Ishikawa (cell line): ENCODE measurements around the gene SWT1.

Source experiments
- CEBPB ChIP-seq: IDR thresholded peaks from 2 replicates; pipeline ENCODE4 v1.6.1; 2012
- CREB1 ChIP-seq: IDR thresholded peaks from 2 replicates; pipeline ENCODE4 v1.6.1; 2012; ENCODE audit warnings: low read depth
- EGR1 ChIP-seq: IDR thresholded peaks from 2 replicates; pipeline ENCODE4 v1.6.1; 2012
- EP300 ChIP-seq: IDR thresholded peaks from 2 replicates; pipeline ENCODE4 v1.6.1; 2012; ENCODE audit warnings: borderline replicate concordance
- FOXM1 ChIP-seq: IDR thresholded peaks from 2 replicates; pipeline ENCODE4 v1.6.1; 2012; ENCODE audit warnings: low read depth, borderline replicate concordance
- NFIC ChIP-seq: IDR thresholded peaks from 2 replicates; pipeline ENCODE4 v1.6.1; 2012
- RAD21 ChIP-seq: IDR thresholded peaks from 2 replicates; pipeline ENCODE4 v1.6.1; 2012; ENCODE audit warnings: low read depth
- TAF1 ChIP-seq: IDR thresholded peaks from 2 replicates; pipeline ENCODE4 v1.6.1; 2012; ENCODE audit warnings: low read depth, mild to moderate bottlenecking
- TCF12 ChIP-seq: IDR thresholded peaks from 2 replicates; pipeline ENCODE4 v1.6.1; 2012; ENCODE audit warnings: low read depth
- TEAD4 ChIP-seq: IDR thresholded peaks from 2 replicates; pipeline ENCODE4 v1.6.1; 2012
- YY1 ChIP-seq: IDR thresholded peaks from 2 replicates; pipeline ENCODE4 v1.6.1; 2012; ENCODE audit warnings: low read depth
- ZBTB7A ChIP-seq: IDR thresholded peaks from 2 replicates; pipeline ENCODE4 v1.6.1; 2012; ENCODE audit warnings: low read depth
- TF ChIP-seq, protein P1 (sequence below): IDR thresholded peaks from 2 replicates; pipeline ENCODE4 v1.6.1; 2012
- TF ChIP-seq, protein P2 (sequence below): IDR thresholded peaks from 2 replicates; pipeline ENCODE4 v1.6.1; 2012
- TF ChIP-seq, protein P3 (sequence below): IDR thresholded peaks from 2 replicates; pipeline ENCODE4 v1.6.1; 2012; ENCODE audit warnings: low read depth, mild to moderate bottlenecking

The SWT1 gene, protein sequence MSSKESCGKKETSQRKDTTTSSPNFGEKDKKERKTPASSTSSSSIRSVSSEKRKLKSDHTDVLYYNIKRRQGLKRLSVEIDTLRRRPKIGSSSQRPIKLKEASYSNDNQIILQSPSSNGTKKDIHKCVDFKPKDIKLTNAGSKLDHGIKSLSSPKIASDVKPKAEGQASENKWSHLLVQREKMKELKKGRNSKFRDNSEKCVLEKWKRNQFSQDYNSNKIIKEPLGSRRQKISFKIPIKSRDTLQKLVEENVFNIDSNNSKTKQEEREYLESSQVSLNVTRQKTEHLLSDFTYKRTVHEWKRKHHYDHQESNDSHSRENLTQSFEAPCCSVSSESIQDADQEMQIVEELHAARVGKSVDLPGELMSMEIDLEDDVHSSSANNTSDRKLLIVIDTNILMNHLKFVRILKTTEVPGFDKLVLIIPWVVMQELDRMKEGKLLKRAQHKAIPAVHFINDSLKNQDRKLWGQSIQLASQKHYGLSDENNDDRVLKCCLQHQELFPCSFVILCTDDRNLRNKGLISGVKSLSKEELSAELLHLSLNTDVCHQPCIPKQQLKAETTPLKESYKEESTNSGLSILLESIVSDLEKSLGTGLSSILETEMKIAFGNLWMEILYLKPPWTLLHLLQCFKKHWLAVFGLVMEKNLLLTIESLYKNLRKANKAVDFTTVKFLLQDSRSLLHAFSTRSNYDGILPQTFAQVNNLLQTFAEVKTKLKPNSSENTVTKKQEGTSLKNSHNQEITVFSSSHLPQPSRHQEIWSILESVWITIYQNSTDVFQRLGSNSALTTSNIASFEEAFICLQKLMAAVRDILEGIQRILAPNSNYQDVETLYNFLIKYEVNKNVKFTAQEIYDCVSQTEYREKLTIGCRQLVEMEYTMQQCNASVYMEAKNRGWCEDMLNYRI

DNA sequence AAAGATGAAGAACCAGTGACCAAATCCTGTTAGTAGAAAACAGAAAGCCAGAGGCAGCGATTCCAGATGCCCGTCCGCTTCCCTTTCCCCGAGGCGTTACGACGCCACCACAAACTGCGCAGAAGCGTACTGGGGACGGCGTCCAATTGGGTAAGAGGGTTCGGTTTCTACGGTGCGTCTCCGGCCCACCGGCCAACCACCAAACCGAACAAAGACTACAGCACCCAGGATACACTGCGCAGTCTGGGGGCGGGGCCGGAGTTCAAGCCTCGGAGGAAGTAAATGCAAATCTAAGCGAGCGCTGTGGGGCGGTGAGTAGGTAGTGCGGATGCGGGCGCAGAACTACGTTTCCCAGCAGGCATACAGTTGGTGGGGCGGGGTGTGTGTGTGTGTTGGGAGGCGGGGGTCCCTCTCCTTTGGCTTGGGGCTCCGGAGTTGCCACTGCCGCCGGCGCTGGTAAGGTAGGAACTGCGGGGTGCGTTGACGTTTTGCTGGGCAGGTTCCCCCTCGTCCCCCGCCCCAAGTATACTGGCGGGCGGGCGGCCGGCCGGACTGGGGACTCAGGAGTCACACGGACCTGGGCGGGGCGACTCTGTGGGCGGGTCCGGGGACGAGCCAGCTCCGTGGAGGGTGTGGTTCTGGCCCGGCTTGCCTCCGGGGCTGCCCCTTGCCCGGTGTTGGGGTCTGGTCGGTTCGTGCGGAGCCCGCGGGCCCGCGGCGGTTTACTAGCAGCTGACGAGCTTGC, at the start of gene SWT1, which contains the start of gene TRMT1L:
TSS of gene SWT1 (plus strand) at position 314 of the 745 bp plus-strand sequence. CDS start 3,675 bp downstream, outside the sequence.
TSS of gene TRMT1L (minus strand) at position 100 of the 745 bp plus-strand sequence. CDS start 241 bp downstream, outside the sequence.
- TF ChIP-seq, protein P1, sequence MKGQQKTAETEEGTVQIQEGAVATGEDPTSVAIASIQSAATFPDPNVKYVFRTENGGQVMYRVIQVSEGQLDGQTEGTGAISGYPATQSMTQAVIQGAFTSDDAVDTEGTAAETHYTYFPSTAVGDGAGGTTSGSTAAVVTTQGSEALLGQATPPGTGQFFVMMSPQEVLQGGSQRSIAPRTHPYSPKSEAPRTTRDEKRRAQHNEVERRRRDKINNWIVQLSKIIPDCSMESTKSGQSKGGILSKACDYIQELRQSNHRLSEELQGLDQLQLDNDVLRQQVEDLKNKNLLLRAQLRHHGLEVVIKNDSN: peak; percentile 25; the same call in 1 of the 2 replicates
- TF ChIP-seq EGR1 (no peak), YY1 (peak; percentile 2), ZBTB7A (peak; percentile 80)
- TF ChIP-seq, protein P2, sequence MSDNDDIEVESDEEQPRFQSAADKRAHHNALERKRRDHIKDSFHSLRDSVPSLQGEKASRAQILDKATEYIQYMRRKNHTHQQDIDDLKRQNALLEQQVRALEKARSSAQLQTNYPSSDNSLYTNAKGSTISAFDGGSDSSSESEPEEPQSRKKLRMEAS: 0 out of 2 replicates have a peak, but pooled peaks have one; percentile 21

DNA sequence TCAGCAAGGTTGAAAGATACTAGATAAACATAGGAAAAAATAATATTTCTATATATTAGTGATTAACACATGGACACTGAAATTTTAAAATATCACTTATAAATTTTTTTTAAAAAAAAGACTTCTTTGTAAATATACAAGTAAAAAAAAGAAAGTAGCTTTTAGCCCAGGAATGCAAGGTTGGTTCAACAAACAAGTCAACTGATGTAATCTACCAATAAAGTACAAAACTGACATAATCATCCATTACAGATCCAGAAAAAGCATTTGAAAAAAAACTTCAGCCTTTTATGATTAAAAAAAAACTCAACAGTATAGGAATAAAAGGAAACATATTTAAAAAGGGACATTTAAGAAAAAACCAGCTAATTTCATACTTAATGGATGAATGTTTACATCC, 48.6 kb upstream of the SWT1 start:
- TF ChIP-seq, protein P3, sequence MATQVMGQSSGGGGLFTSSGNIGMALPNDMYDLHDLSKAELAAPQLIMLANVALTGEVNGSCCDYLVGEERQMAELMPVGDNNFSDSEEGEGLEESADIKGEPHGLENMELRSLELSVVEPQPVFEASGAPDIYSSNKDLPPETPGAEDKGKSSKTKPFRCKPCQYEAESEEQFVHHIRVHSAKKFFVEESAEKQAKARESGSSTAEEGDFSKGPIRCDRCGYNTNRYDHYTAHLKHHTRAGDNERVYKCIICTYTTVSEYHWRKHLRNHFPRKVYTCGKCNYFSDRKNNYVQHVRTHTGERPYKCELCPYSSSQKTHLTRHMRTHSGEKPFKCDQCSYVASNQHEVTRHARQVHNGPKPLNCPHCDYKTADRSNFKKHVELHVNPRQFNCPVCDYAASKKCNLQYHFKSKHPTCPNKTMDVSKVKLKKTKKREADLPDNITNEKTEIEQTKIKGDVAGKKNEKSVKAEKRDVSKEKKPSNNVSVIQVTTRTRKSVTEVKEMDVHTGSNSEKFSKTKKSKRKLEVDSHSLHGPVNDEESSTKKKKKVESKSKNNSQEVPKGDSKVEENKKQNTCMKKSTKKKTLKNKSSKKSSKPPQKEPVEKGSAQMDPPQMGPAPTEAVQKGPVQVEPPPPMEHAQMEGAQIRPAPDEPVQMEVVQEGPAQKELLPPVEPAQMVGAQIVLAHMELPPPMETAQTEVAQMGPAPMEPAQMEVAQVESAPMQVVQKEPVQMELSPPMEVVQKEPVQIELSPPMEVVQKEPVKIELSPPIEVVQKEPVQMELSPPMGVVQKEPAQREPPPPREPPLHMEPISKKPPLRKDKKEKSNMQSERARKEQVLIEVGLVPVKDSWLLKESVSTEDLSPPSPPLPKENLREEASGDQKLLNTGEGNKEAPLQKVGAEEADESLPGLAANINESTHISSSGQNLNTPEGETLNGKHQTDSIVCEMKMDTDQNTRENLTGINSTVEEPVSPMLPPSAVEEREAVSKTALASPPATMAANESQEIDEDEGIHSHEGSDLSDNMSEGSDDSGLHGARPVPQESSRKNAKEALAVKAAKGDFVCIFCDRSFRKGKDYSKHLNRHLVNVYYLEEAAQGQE: no peak
- TF ChIP-seq, protein P1: no peak
- TF ChIP-seq ZBTB7A: no peak
- no peak for TF ChIP-seq TEAD4
- no peak for TF ChIP-seq FOXM1
- TF ChIP-seq CREB1: no peak
- TF ChIP-seq EP300: no peak
- TF ChIP-seq TAF1: no peak
- TF ChIP-seq, protein P2: no peak
- no peak for TF ChIP-seq YY1
- no peak for TF ChIP-seq CEBPB
- no peak for TF ChIP-seq TCF12
- TF ChIP-seq EGR1: no peak

DNA sequence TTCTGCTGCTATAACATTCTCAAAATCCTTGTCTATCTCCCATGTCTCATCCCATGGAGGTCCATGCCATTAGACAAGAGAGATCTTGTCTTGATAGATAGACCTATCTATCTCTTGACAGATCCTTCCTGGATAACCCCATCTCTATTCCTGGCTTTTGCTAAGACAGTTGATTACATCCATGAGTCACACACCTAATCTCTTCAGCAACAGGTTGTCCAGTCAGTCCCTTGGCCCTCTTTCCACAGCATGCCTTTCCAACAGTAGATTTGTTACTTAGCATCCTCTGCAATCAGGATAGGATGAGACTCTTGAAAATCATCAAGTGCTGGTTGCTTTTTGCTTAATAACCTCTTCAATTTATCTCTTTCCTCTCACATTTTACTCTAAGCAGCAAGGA, 46.8 kb upstream of the SWT1 start:
- TF ChIP-seq TAF1: no peak
- no peak for TF ChIP-seq EP300
- no peak for TF ChIP-seq FOXM1

DNA sequence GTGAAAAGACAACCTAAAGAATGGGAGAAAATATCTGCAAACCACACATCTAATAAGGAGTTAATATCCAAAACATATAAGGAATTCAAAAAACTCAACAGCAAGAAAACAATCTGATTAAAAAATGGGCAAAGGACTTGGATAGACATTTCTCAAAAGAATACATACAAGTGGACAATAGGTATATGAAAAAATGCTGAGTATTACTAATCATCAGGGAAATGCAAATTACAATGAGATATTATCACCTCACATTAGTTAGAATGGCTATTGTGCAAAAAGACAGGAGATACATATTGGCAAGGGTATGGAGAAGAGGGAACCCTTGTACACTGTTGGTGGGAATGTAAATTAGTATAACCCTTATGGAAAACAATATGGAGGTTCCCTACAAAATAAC, 45.1 kb upstream of the SWT1 start:
- TF ChIP-seq, protein P1: no peak
- no peak for TF ChIP-seq TAF1
- TF ChIP-seq YY1: no peak
- TF ChIP-seq TEAD4: no peak
- TF ChIP-seq ZBTB7A: no peak
- no peak for TF ChIP-seq EP300
- no peak for TF ChIP-seq CREB1
- TF ChIP-seq NFIC: no peak
- TF ChIP-seq, protein P2: no peak
- TF ChIP-seq EGR1: no peak
- no peak for TF ChIP-seq RAD21
- TF ChIP-seq, protein P3: no peak
- no peak for TF ChIP-seq TCF12
- TF ChIP-seq FOXM1: no peak
- TF ChIP-seq CEBPB: no peak
